HepG2 (cell line): ENCODE measurements around the gene TTLL10. TPM values are rescaled to one million over a fixed set of nuclear protein-coding genes. Genes with fewer than 3 reads are reported as not detected.

Experiments
- CENPX ChIP-seq: sonication (generic); formaldehyde crosslinking; IDR thresholded peaks from 2 replicates; pipeline ENCODE4 v1.9.0; 2021; ENCODE audit warnings: mild to moderate bottlenecking, missing genetic modification reagents, moderate library complexity
- ELF3 ChIP-seq: IDR thresholded peaks from 2 replicates; pipeline ENCODE4 v1.6.1; 2016; ENCODE audit warnings: missing genetic modification reagents, missing compliant biosample characterization
- GABPA ChIP-seq, 2 experiments: IDR thresholded peaks; 2 replicates each; pipeline ENCODE4 v1.6.1; 2011 to 2016; ENCODE audit warnings: low read depth in 2 of 2, low read length in 1 of 2, missing biosample characterization in 1 of 2, missing genetic modification characterization in 1 of 2
- GATA4 ChIP-seq: sonication (generic); IDR thresholded peaks from 2 replicates; pipeline ENCODE4 v1.6.1; 2016; ENCODE audit warnings: antibody characterized with exemption, low read depth, borderline replicate concordance
- GLI4 ChIP-seq: sonication (generic); formaldehyde crosslinking; IDR thresholded peaks from 2 replicates; pipeline ENCODE4 v1.5.1; 2020; ENCODE audit warnings: missing genetic modification reagents, mild to moderate bottlenecking, moderate library complexity, borderline replicate concordance
- HNF4G ChIP-seq, 2 experiments: sonication (generic) in 1 of 2; formaldehyde crosslinking in 1 of 2; IDR thresholded peaks; 2 replicates each; pipeline versions ENCODE4 v1.4.0 to v1.6.1; 2011 to 2020; ENCODE audit warnings: borderline replicate concordance in 2 of 2, low read depth in 2 of 2, mild to moderate bottlenecking in 2 of 2, low read length in 1 of 2, missing genetic modification reagents in 1 of 2, moderate library complexity in 1 of 2
- HNRNPK ChIP-seq: fragments of 200-400 bp; formaldehyde crosslinking; IDR thresholded peaks from 2 replicates; pipeline ENCODE4 v1.6.1; 2018; ENCODE audit warnings: low read length, low read depth, moderate library complexity, mild to moderate bottlenecking; ENCODE audit not compliant: poor library complexity, severe bottlenecking
- MIER3 ChIP-seq: IDR thresholded peaks from 2 replicates; pipeline ENCODE4 v1.6.1; 2016; ENCODE audit warnings: missing compliant biosample characterization, borderline replicate concordance
- NFYB ChIP-seq: sonication (generic); formaldehyde crosslinking; IDR thresholded peaks from 2 replicates; pipeline ENCODE4 v1.4.0; 2020; ENCODE audit warnings: missing genetic modification reagents
- NKX3-1 ChIP-seq: sonication (generic); formaldehyde crosslinking; IDR thresholded peaks from 2 replicates; pipeline ENCODE4 v1.5.0; 2020; ENCODE audit warnings: missing genetic modification reagents
- RORA ChIP-seq: sonication (generic); formaldehyde crosslinking; IDR thresholded peaks from 2 replicates; pipeline ENCODE4 v1.5.0; 2020; ENCODE audit warnings: mild to moderate bottlenecking, missing genetic modification reagents, moderate library complexity
- RXRA ChIP-seq: sonication (generic); formaldehyde crosslinking; IDR thresholded peaks from 2 replicates; pipeline ENCODE4 v1.5.1; 2020; ENCODE audit warnings: missing genetic modification reagents
- ZBTB21 ChIP-seq: sonication (generic); formaldehyde crosslinking; IDR thresholded peaks from 2 replicates; pipeline ENCODE4 v1.4.0; 2020; ENCODE audit warnings: missing genetic modification reagents
- ZBTB8A ChIP-seq: sonication (generic); formaldehyde crosslinking; IDR thresholded peaks from 2 replicates; pipeline ENCODE4 v1.4.0; 2020; ENCODE audit warnings: mild to moderate bottlenecking, low read depth, missing genetic modification reagents, borderline replicate concordance
- ZC3H13 ChIP-seq: sonication (generic); formaldehyde crosslinking; IDR thresholded peaks from 2 replicates; pipeline ENCODE4 v1.8.1; 2023; ENCODE audit warnings: mild to moderate bottlenecking, missing genetic modification reagents, moderate library complexity
- ZFP1 ChIP-seq: IDR thresholded peaks from 2 replicates; pipeline ENCODE4 v1.6.1; 2016
- ZFY ChIP-seq: sonication (generic); formaldehyde crosslinking; IDR thresholded peaks from 2 replicates; pipeline ENCODE4 v1.4.0; 2020; ENCODE audit warnings: missing genetic modification reagents
- ZNF329 ChIP-seq: sonication (generic); formaldehyde crosslinking; IDR thresholded peaks from 2 replicates; pipeline ENCODE4 v1.9.0; 2021; ENCODE audit warnings: low read depth, mild to moderate bottlenecking, missing genetic modification reagents
- ZNF335 ChIP-seq: sonication (generic); formaldehyde crosslinking; IDR thresholded peaks from 2 replicates; pipeline ENCODE4 v1.4.0; 2020; ENCODE audit warnings: missing genetic modification reagents
- ZNF430 ChIP-seq: sonication (generic); formaldehyde crosslinking; IDR thresholded peaks from 2 replicates; pipeline ENCODE4 v1.9.0; 2021; ENCODE audit warnings: mild to moderate bottlenecking, missing genetic modification reagents
- ZNF510 ChIP-seq: sonication (generic); formaldehyde crosslinking; IDR thresholded peaks from 2 replicates; pipeline ENCODE4 v1.4.0; 2020; ENCODE audit warnings: low read depth, mild to moderate bottlenecking, missing genetic modification reagents
- ZNF589 ChIP-seq: sonication (generic); formaldehyde crosslinking; conservative IDR thresholded peaks from 2 replicates; pipeline ENCODE4 v1.8.0; 2022; ENCODE audit warnings: mild to moderate bottlenecking, moderate library complexity, missing genetic modification reagents
- ZNF652 ChIP-seq: IDR thresholded peaks from 2 replicates; pipeline ENCODE4 v1.6.1; 2016; ENCODE audit warnings: low read depth, borderline replicate concordance
- ZNF766 ChIP-seq: sonication (generic); formaldehyde crosslinking; IDR thresholded peaks from 2 replicates; pipeline ENCODE4 v1.5.0; 2020; ENCODE audit warnings: missing genetic modification reagents, borderline replicate concordance
- polyA plus RNA-seq, 8 experiments: library from polyadenylated mRNA; depleted of rRNA in 3 of 8; stranded (reverse) in 7 of 8; unstranded in 1 of 8; fragments of >200 nt; fragmentation: Illumina TruSeq in 4 of 8; extraction: Trizol in 4 of 8; gene quantifications; 2 replicates each; pipeline versions ENCODE4 v1.2.1 to v1.2.3, GENCODE V29; 2011 to 2016; ENCODE audit warnings: low read depth in 4 of 8, missing spikeins in 1 of 8, mixed read lengths in 1 of 8; ENCODE audit not compliant: insufficient read depth in 1 of 8
- total RNA-seq, 5 experiments: library from RNA; depleted of rRNA; stranded (reverse); fragments of >200 nt; fragmentation: Illumina TruSeq; extraction: Trizol; gene quantifications; 2 replicates each; pipeline ENCODE4 v1.2.3, GENCODE V29; 2016; ENCODE audit warnings: low read depth in 1 of 5
- TF ChIP-seq, protein P1 (sequence below): sonication (generic); formaldehyde crosslinking; IDR thresholded peaks from 2 replicates; pipeline ENCODE4 v1.4.0; 2020; ENCODE audit warnings: missing genetic modification reagents, mild to moderate bottlenecking, borderline replicate concordance
- TF ChIP-seq, protein P2 (sequence below): sonication (generic); formaldehyde crosslinking; IDR thresholded peaks from 2 replicates; pipeline ENCODE4 v1.8.1; 2022; ENCODE audit warnings: low read depth, mild to moderate bottlenecking, missing genetic modification reagents
- TF ChIP-seq, protein P3 (sequence below): sonication (generic); formaldehyde crosslinking; IDR thresholded peaks from 2 replicates; pipeline ENCODE4 v1.4.0; 2020; ENCODE audit warnings: mild to moderate bottlenecking, missing genetic modification reagents

The TTLL10 gene
- total and polyA plus RNA-seq, 2 of the 13 experiments (the other 11 are each of a cell fraction or from before 2014, with no cell fraction given): not detected

DNA sequence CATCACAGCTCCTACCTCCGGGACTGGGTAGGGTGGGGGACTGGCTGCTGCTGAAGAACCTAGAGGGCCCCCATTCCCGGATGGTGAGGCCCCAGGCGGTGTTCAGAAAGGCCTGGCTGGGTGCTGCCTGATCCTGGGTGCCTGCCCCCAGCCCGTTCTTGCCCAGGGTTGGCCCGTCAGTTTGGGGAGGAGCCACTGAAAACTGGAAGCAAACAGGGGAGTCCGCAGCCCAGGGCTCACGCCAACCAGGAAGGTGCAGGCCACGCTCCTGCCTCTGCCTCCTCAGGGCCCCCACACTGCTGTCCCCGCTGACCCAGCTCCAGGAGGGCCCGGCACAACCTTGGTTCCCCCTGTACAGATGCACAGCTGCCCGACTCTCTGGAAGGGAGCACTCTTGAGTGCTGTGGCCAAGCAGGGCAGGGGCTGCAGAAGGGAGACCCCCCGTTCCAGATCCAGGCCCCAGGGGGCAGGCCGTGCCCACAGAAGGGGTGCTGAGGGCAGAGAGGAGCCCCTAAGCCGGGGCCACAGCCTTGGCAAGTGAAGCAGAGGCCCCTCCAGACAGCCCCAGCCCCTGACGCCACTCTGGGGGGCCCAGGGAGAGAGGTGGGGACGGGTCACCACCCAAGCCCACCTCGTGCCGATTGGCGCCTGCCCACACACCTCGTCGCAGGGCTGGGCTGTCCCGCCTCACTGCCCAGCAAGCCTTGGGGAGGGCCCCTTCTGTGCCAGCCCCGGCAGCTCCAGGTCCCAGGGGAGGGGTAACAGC lies 67.3 kb downstream of the TTLL10 start (continued):
- TF ChIP-seq, protein P1, sequence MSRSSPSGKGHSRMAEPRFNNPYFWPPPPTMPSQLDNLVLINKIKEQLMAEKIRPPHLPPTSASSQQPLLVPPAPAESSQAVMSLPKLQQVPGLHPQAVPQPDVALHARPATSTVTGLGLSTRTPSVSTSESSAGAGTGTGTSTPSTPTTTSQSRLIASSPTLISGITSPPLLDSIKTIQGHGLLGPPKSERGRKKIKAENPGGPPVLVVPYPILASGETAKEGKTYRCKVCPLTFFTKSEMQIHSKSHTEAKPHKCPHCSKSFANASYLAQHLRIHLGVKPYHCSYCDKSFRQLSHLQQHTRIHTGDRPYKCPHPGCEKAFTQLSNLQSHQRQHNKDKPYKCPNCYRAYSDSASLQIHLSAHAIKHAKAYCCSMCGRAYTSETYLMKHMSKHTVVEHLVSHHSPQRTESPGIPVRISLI (CRISPR knock-in tag): no peak
- TF ChIP-seq ZC3H13 (CRISPR knock-in tag) (no peak), ZBTB21 (CRISPR knock-in tag) (no peak), ZFY (CRISPR knock-in tag) (peak; percentile 70), ZNF652 (CRISPR knock-in tag) (no peak), ZBTB8A (CRISPR knock-in tag) (no peak), CENPX (CRISPR knock-in tag) (no peak), GLI4 (CRISPR knock-in tag) (no peak), ZNF335 (CRISPR knock-in tag) (0 out of 2 replicates have a peak, but pooled peaks have one; percentile 37), ZFP1 (CRISPR knock-in tag) (no peak), ELF3 (CRISPR knock-in tag) (peak; percentile 52; the same call in 1 of the 2 replicates), MIER3 (CRISPR knock-in tag) (no peak), RXRA (CRISPR knock-in tag) (no peak), ZNF766 (CRISPR knock-in tag) (no peak), NFYB (CRISPR knock-in tag) (0 out of 2 replicates have a peak, but pooled peaks have one; percentile 10), HNRNPK (no peak), ZNF589 (no peak), ZNF430 (CRISPR knock-in tag) (0 out of 2 replicates have a peak, but pooled peaks have one; percentile 49), GABPA (IDR thresholded peaks at IDR 0.05; ENCODE audit: low read depth, low read length) (no peak), GABPA (CRISPR knock-in tag; IDR thresholded peaks at IDR 0.05; ENCODE audit: low read depth) (no peak), ZNF329 (CRISPR knock-in tag) (no peak), NKX3-1 (CRISPR knock-in tag) (no peak), ZNF510 (CRISPR knock-in tag) (no peak), RORA (CRISPR knock-in tag) (no peak), GATA4 (no peak), HNF4G (IDR thresholded peaks at IDR 0.05; ENCODE audit: borderline replicate concordance, low read depth, low read length) (no peak), HNF4G (CRISPR knock-in tag; IDR thresholded peaks at IDR 0.05; ENCODE audit: borderline replicate concordance, low read depth) (0 out of 2 replicates have a peak, but pooled peaks have one; percentile 25)
- TF ChIP-seq, protein P2, sequence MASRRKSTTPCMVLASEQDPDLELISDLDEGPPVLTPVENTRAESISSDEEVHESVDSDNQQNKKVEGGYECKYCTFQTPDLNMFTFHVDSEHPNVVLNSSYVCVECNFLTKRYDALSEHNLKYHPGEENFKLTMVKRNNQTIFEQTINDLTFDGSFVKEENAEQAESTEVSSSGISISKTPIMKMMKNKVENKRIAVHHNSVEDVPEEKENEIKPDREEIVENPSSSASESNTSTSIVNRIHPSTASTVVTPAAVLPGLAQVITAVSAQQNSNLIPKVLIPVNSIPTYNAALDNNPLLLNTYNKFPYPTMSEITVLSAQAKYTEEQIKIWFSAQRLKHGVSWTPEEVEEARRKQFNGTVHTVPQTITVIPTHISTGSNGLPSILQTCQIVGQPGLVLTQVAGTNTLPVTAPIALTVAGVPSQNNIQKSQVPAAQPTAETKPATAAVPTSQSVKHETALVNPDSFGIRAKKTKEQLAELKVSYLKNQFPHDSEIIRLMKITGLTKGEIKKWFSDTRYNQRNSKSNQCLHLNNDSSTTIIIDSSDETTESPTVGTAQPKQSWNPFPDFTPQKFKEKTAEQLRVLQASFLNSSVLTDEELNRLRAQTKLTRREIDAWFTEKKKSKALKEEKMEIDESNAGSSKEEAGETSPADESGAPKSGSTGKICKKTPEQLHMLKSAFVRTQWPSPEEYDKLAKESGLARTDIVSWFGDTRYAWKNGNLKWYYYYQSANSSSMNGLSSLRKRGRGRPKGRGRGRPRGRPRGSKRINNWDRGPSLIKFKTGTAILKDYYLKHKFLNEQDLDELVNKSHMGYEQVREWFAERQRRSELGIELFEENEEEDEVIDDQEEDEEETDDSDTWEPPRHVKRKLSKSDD (CRISPR knock-in tag): no peak
- TF ChIP-seq, protein P3, sequence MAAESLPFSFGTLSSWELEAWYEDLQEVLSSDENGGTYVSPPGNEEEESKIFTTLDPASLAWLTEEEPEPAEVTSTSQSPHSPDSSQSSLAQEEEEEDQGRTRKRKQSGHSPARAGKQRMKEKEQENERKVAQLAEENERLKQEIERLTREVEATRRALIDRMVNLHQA: no peak
